HEK293 (cell line): ENCODE data around the gene MORN1.

Source experiments
- BCL6B ChIP-seq: fragments of 450-650 bp; formaldehyde crosslinking; IDR thresholded peaks from 2 replicates; pipeline ENCODE4 v1.5.1; 2017; ENCODE audit warnings: missing biosample characterization, missing genetic modification characterization
- GLI2 ChIP-seq: fragments of 450-650 bp; formaldehyde crosslinking; IDR thresholded peaks from 2 replicates; pipeline ENCODE4; 2017; ENCODE audit warnings: missing biosample characterization, missing genetic modification characterization, low read depth, borderline replicate concordance
- KLF7 ChIP-seq: fragments of 450-650 bp; formaldehyde crosslinking; IDR thresholded peaks from 2 replicates; pipeline ENCODE4 v1.5.1; 2016; ENCODE audit warnings: missing biosample characterization, missing genetic modification characterization, borderline replicate concordance
- OSR2 ChIP-seq: fragments of 450-650 bp; formaldehyde crosslinking; IDR thresholded peaks from 2 replicates; pipeline ENCODE4 v1.5.1; 2016; ENCODE audit warnings: missing biosample characterization, missing genetic modification characterization
- PATZ1 ChIP-seq: fragments of 450-650 bp; formaldehyde crosslinking; IDR thresholded peaks from 2 replicates; pipeline ENCODE4 v1.5.1; 2016; ENCODE audit warnings: missing biosample characterization, missing genetic modification characterization
- PRDM1 ChIP-seq: fragments of 450-650 bp; formaldehyde crosslinking; IDR thresholded peaks from 2 replicates; pipeline ENCODE4; 2016; ENCODE audit warnings: missing biosample characterization, missing genetic modification characterization
- RBAK ChIP-seq: fragments of 450-650 bp; formaldehyde crosslinking; IDR thresholded peaks from 2 replicates; pipeline ENCODE4 v1.5.1; 2016; ENCODE audit warnings: missing biosample characterization, missing genetic modification characterization
- SP2 ChIP-seq: fragments of 450-650 bp; formaldehyde crosslinking; IDR thresholded peaks from 2 replicates; pipeline ENCODE4 v1.5.1; 2016; ENCODE audit warnings: missing biosample characterization, missing genetic modification characterization
- TCF7L2 ChIP-seq: IDR thresholded peaks from 2 replicates; pipeline ENCODE4 v1.6.1; 2011; ENCODE audit warnings: low read depth, mild to moderate bottlenecking, inconsistent platforms, low read length, moderate library complexity, borderline replicate concordance
- YY2 ChIP-seq: fragments of 450-650 bp; formaldehyde crosslinking; IDR thresholded peaks from 2 replicates; pipeline ENCODE4 v1.5.1; 2016; ENCODE audit warnings: missing biosample characterization, missing genetic modification characterization
- ZBTB10 ChIP-seq: fragments of 450-650 bp; formaldehyde crosslinking; IDR thresholded peaks from 2 replicates; pipeline ENCODE4 v1.5.1; 2016; ENCODE audit warnings: missing biosample characterization, missing genetic modification characterization
- ZBTB11 ChIP-seq: fragments of 450-650 bp; formaldehyde crosslinking; conservative IDR thresholded peaks from 2 replicates; pipeline ENCODE4 v1.5.1; 2016; ENCODE audit warnings: low read depth, missing biosample characterization, missing genetic modification characterization
- ZBTB21 ChIP-seq: fragments of 450-650 bp; formaldehyde crosslinking; IDR thresholded peaks from 2 replicates; pipeline ENCODE4 v1.5.1; 2017; ENCODE audit warnings: missing biosample characterization, missing genetic modification characterization
- ZBTB8A ChIP-seq: fragments of 450-650 bp; formaldehyde crosslinking; IDR thresholded peaks from 2 replicates; pipeline ENCODE4 v1.5.1; 2016; ENCODE audit warnings: missing biosample characterization, missing genetic modification characterization
- ZFP37 ChIP-seq: fragments of 450-650 bp; formaldehyde crosslinking; IDR thresholded peaks from 2 replicates; pipeline ENCODE4 v1.5.1; 2016; ENCODE audit warnings: missing biosample characterization, missing genetic modification characterization
- ZIC2 ChIP-seq: fragments of 450-650 bp; formaldehyde crosslinking; IDR thresholded peaks from 2 replicates; pipeline ENCODE4 v1.5.1; 2016; ENCODE audit warnings: missing biosample characterization, missing genetic modification characterization
- ZNF10 ChIP-seq: fragments of 450-650 bp; formaldehyde crosslinking; IDR thresholded peaks from 2 replicates; pipeline ENCODE4 v1.5.1; 2017; ENCODE audit warnings: missing biosample characterization, missing genetic modification characterization
- ZNF112 ChIP-seq: fragments of 450-650 bp; formaldehyde crosslinking; IDR thresholded peaks from 2 replicates; pipeline ENCODE4 v1.5.0; 2017; ENCODE audit warnings: missing biosample characterization, missing genetic modification characterization
- ZNF114 ChIP-seq: fragments of 450-650 bp; formaldehyde crosslinking; IDR thresholded peaks from 2 replicates; pipeline ENCODE4 v1.5.0; 2017; ENCODE audit warnings: missing biosample characterization, missing genetic modification characterization
- ZNF121 ChIP-seq: fragments of 450-650 bp; formaldehyde crosslinking; IDR thresholded peaks from 2 replicates; pipeline ENCODE4 v1.5.1; 2016; ENCODE audit warnings: missing biosample characterization, missing genetic modification characterization
- ZNF133 ChIP-seq: fragments of 450-650 bp; formaldehyde crosslinking; IDR thresholded peaks from 2 replicates; pipeline ENCODE4 v1.5.1; 2016; ENCODE audit warnings: missing biosample characterization, missing genetic modification characterization
- ZNF184 ChIP-seq: fragments of 450-650 bp; IDR thresholded peaks from 2 replicates; pipeline ENCODE4 v1.5.1; 2018; ENCODE audit warnings: missing biosample characterization, mild to moderate bottlenecking, missing genetic modification characterization
- ZNF248 ChIP-seq: fragments of 450-650 bp; formaldehyde crosslinking; IDR thresholded peaks from 2 replicates; pipeline ENCODE4 v1.5.1; 2017; ENCODE audit warnings: missing biosample characterization, missing genetic modification characterization
- ZNF391 ChIP-seq: fragments of 450-650 bp; formaldehyde crosslinking; IDR thresholded peaks from 2 replicates; pipeline ENCODE4 v1.5.1; 2016; ENCODE audit warnings: low read depth, missing biosample characterization, missing genetic modification characterization, borderline replicate concordance
- ZNF416 ChIP-seq: fragments of 450-650 bp; formaldehyde crosslinking; IDR thresholded peaks from 2 replicates; pipeline ENCODE4 v1.5.1; 2016; ENCODE audit warnings: missing biosample characterization, missing genetic modification characterization
- ZNF488 ChIP-seq: fragments of 450-650 bp; formaldehyde crosslinking; IDR thresholded peaks from 2 replicates; pipeline ENCODE4 v1.5.1; 2016; ENCODE audit warnings: missing biosample characterization, missing genetic modification characterization
- ZNF549 ChIP-seq: fragments of 450-650 bp; IDR thresholded peaks from 2 replicates; pipeline ENCODE4 v1.5.1; 2018; ENCODE audit warnings: missing biosample characterization, missing genetic modification characterization, mild to moderate bottlenecking, inconsistent platforms, moderate library complexity
- ZNF555 ChIP-seq: fragments of 450-650 bp; formaldehyde crosslinking; conservative IDR thresholded peaks from 2 replicates; pipeline ENCODE4 v1.5.1; 2017; ENCODE audit warnings: missing biosample characterization, mild to moderate bottlenecking, missing genetic modification characterization, inconsistent platforms
- ZNF561 ChIP-seq: fragments of 450-650 bp; IDR thresholded peaks from 2 replicates; pipeline ENCODE4 v1.5.1; 2018; ENCODE audit warnings: missing biosample characterization, missing genetic modification characterization, borderline replicate concordance
- ZNF571 ChIP-seq: fragments of 450-650 bp; formaldehyde crosslinking; IDR thresholded peaks from 2 replicates; pipeline ENCODE4 v1.5.0; 2017; ENCODE audit warnings: missing biosample characterization, missing genetic modification characterization
- ZNF792 ChIP-seq: fragments of 450-650 bp; formaldehyde crosslinking; IDR thresholded peaks from 2 replicates; pipeline ENCODE4 v1.5.1; 2016; ENCODE audit warnings: missing biosample characterization, missing genetic modification characterization

MORN1 gene

GRCh38 chr1:2381741-2382620 is 9.4 kb downstream of the MORN1 start (continued):
- TF ChIP-seq ZNF184 (tag by site-specific recombination) (no peak), ZBTB21 (no peak), ZBTB8A (no peak), GLI2 (tag by site-specific recombination) (no peak), ZNF121 (tag by site-specific recombination) (no peak), ZNF133 (tag by site-specific recombination) (no peak), KLF7 (tag by site-specific recombination) (no peak), YY2 (tag by site-specific recombination) (no peak), ZNF416 (tag by site-specific recombination) (no peak), ZFP37 (tag by site-specific recombination) (no peak), RBAK (no peak), ZNF555 (tag by site-specific recombination) (no peak), TCF7L2 (no peak), ZNF571 (no peak), ZNF391 (tag by site-specific recombination) (peak; percentile 69; the same call in 1 of the 2 replicates), ZNF561 (tag by site-specific recombination) (no peak; the same call in 1 of the 2 replicates), OSR2 (tag by site-specific recombination) (no peak), PATZ1 (tag by site-specific recombination) (peak; percentile 59; the same call in 1 of the 2 replicates), ZNF488 (tag by site-specific recombination) (no peak), SP2 (tag by site-specific recombination) (no peak), ZIC2 (peak; percentile 48), ZNF792 (no peak), ZBTB10 (tag by site-specific recombination) (no peak), ZNF112 (no peak), ZBTB11 (tag by site-specific recombination) (no peak), PRDM1 (tag by site-specific recombination) (no peak), ZNF248 (no peak), ZNF10 (tag by site-specific recombination) (no peak), ZNF549 (tag by site-specific recombination) (no peak), BCL6B (tag by site-specific recombination) (no peak), ZNF114 (tag by site-specific recombination) (no peak)
